GM10266 (cell line): ENCODE results near the gene PCIF1.

ENCODE experiments used
- DNase-seq: peaks from one replicate; pipeline ENCODE4 v3.0.0; 2012; ENCODE audit errors: extremely low spot score
- TF ChIP-seq, protein P1 (sequence below): IDR thresholded peaks from 2 replicates; pipeline ENCODE4 v1.5.1; 2012; ENCODE audit warnings: mild to moderate bottlenecking, low read depth; ENCODE audit not compliant: control insufficient read depth, insufficient read depth; ENCODE audit errors: missing control alignments

PCIF1 gene

DNA sequence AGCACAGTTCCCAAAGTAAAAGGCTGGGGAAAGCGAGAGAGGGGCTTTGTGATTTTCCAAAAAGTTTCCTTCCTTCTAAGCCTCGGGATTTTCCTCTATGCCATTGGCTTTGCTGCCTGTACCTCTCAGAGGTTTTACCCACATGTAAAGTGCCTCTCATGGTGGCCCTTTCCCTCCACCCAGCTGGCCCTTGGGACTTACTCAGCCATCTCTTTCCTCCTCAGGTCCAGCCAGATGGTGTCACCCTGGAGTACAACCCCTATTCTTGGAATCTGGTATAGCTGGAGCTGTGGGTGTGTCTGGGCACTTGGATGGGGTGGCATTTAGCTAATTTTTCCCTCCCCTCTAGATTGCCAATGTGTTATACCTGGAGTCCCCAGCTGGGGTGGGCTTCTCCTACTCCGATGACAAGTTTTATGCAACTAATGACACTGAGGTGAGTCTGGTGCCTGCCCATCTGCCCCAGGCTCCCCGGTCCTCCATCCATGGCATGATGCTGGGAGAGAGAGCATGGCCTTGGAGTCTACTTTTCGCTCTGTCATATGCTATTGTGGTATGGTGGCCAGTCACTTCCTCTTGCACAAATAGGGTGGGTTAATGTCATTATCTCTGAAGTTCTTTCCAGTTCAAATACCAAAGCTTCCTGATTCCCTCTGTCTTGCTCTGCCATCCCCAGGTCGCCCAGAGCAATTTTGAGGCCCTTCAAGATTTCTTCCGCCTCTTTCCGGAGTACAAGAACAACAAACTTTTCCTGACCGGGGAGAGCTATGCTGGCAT, 42.2 kb upstream of the PCIF1 start:
- TF ChIP-seq, protein P1, sequence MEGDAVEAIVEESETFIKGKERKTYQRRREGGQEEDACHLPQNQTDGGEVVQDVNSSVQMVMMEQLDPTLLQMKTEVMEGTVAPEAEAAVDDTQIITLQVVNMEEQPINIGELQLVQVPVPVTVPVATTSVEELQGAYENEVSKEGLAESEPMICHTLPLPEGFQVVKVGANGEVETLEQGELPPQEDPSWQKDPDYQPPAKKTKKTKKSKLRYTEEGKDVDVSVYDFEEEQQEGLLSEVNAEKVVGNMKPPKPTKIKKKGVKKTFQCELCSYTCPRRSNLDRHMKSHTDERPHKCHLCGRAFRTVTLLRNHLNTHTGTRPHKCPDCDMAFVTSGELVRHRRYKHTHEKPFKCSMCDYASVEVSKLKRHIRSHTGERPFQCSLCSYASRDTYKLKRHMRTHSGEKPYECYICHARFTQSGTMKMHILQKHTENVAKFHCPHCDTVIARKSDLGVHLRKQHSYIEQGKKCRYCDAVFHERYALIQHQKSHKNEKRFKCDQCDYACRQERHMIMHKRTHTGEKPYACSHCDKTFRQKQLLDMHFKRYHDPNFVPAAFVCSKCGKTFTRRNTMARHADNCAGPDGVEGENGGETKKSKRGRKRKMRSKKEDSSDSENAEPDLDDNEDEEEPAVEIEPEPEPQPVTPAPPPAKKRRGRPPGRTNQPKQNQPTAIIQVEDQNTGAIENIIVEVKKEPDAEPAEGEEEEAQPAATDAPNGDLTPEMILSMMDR = no peak
- DNase-seq = no peak

DNA sequence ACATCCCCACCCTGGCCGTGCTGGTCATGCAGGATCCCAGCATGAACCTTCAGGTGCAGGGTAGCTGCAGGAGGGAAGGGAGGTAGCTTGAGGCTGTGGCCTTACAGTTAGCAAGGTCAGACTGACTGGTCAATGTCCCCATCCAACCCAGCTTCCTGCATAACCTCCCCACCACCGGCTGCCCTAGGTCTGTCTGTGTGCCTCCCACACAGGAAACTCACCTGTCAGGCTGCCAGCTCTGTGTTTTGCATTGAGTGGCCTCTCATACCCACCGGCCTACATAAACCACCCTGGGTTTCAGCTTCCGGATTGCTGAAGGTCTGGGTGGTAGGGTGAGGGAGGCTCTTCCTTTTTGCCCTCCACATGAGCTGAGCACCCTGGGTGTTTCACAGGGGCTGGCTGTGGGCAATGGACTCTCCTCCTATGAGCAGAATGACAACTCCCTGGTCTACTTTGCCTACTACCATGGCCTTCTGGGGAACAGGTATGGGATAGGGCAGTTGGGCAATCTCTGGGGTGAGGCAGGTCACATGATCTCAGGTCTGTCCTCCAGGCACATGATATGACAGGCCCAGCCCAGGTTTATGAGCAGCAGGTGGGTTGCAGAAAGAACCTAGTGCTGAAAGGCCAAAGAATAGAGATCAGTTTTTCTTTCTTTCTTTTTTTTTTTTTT, 41.5 kb upstream of the PCIF1 start:
- no peak for DNase-seq
- TF ChIP-seq, protein P1 = no peak

DNA sequence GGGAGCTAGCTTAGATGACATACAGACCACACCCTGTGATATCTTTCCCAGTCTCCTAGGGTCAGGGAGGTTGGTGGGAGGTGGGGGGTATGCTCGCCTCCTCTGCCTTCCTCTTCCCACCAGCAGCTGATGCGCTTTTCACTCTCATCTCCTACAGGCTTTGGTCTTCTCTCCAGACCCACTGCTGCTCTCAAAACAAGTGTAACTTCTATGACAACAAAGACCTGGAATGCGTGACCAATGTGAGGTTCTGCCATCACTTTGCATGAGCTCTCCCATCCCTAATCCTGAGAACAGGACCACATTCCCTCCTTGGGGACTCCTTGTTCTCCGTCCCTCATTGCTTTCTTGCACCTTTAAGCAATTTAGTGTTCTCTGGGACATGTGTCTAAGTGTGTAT, 40.7 kb upstream of the PCIF1 start:
- no peak for DNase-seq
- TF ChIP-seq, protein P1 = no peak

DNA sequence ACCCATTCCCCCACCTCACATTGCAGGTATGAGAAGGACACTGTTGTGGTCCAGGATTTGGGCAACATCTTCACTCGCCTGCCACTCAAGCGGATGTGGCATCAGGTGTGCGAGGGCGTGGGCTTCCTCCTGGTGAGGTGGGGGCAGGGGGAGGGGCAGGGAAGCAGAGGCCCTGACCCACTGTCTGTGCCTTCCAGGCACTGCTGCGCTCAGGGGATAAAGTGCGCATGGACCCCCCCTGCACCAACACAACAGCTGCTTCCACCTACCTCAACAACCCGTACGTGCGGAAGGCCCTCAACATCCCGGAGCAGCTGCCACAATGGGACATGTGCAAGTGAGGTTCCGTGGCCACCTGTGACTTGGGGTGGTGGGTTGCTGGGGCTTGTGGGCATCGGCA, 39.7 kb upstream of the PCIF1 start:
- DNase-seq = no peak
- TF ChIP-seq, protein P1 = no peak

DNA sequence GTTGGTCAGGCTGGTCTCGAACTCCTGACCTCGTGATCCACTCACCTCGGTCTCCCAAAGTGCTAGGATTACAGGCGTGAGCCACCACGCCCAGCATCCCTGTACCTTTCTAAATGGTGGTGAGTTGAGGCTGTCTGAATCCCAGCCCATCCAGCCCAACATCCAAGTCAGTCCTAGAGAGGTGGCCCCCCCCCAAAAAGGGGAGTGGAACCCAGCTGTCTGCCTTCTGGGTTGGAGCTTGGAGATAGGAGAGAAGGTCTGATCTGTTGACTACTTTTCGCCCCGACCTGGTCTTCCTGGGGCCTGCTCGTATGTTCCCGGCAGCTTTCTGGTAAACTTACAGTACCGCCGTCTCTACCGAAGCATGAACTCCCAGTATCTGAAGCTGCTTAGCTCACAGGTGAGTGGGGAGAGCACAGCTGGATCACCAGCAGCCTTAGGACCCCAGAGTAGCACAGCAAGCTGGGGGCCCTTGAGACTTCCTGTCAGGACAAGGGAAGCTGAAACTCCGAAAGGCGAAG, 37.8 kb upstream of the PCIF1 start:
- DNase-seq = no peak
- TF ChIP-seq, protein P1 = no peak

DNA sequence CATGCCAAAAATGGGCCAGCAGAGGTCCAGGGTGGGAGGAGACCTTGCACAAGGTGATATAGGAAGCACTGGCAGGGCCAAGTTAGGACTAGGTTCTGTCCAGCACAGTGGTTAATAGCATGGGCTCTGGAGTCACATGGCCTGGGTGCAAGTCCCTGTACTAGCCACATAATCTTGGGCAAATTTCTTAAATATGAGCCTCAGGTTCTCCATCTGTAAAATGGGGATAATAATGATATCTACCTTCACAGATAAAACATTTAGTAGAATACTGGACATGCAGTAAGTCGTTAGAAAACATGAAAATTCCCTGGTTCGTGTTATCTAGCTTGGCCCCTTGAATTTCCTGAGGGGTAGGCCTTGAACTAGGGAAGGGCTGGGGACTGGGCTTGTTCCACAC, 37.2 kb upstream of the PCIF1 start:
- TF ChIP-seq, protein P1 = no peak

DNA sequence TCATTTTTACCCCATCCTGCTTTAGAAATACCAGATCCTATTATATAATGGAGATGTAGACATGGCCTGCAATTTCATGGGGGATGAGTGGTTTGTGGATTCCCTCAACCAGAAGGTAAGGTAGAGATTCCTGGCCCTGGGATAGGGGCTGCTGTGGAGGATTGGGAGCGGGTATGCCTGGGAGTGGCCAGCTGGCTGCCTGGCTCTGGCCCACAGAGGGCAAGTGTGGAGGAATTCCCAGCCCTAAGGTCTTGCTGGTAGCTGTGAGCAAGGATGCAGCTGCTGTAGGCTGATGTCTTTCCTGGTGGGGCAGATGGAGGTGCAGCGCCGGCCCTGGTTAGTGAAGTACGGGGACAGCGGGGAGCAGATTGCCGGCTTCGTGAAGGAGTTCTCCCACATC, 36.8 kb upstream of the PCIF1 start:
- TF ChIP-seq, protein P1 = no peak
- no peak for DNase-seq

More for the DNA sequence above, 37.2 kb upstream of the PCIF1 start:
- no peak for DNase-seq
